Caco-2 (cell line): ENCODE data around the gene ZW10. TPM values are rescaled to one million over a fixed set of nuclear protein-coding genes. Genes with fewer than 3 reads are reported as not detected.

ENCODE experiments used
- BruUV-seq: library from RNA; stranded (reverse); fragments of 400-500 nt; replicated peaks from 2 replicates; lab custom pipeline; 2021; lab: Mats Ljungman, UMichigan
- CTCF ChIA-PET: fragments of 300-600 bp; sonication (Branson Sonifier 250); formaldehyde crosslinking; loops from one replicate; lab custom pipeline; 2022; ENCODE audit warnings: antibody characterized with exemption; lab: Charles Lee
- POLR2A ChIA-PET: fragments of 300-600 bp; sonication (Branson Sonifier 250); formaldehyde crosslinking; loops from one replicate; lab custom pipeline; 2022; ENCODE audit warnings: antibody characterized with exemption; lab: Charles Lee
- DNase-seq, 2 experiments: peaks; one replicate each; pipeline versions ENCODE4 v3.0.0 to v3.0.0-alpha.2; 2020 to 2022
- H3K27me3 ChIP-seq: replicated peaks from 2 replicates; pipeline ENCODE4 v1.6.0; 2011; ENCODE audit warnings: low read length; ENCODE audit not compliant: control insufficient read depth, insufficient read depth
- H3K36me3 ChIP-seq: 2 replicates; pipeline ENCODE4 v1.5.1; 2011; ENCODE audit warnings: low read length; ENCODE audit not compliant: control insufficient read depth, insufficient read depth
- H3K4me1 ChIP-seq: fragments of 250-450 bp; sonication (Bioruptor Pico); 2 replicates; pipeline ENCODE4 v1.5.1; 2020; ENCODE audit warnings: mild to moderate bottlenecking
- H3K4me3 ChIP-seq: 2 replicates; pipeline ENCODE4 v1.5.1; 2011; ENCODE audit warnings: low read depth, mild to moderate bottlenecking, control low read depth, low read length
- H3K9me3 ChIP-seq: fragments of 250-450 bp; sonication (Bioruptor Pico); 2 replicates; pipeline ENCODE4 v1.5.1; 2020; ENCODE audit warnings: mild to moderate bottlenecking, moderate library complexity
- H3K27ac Mint-ChIP-seq: one replicate; pipeline ENCODE4 v1.8.0; 2022; ENCODE audit warnings: mixed read lengths; ENCODE audit not compliant: unreplicated experiment
- H3K27me3 Mint-ChIP-seq: one replicate; pipeline ENCODE4 v1.8.0; 2022; ENCODE audit warnings: mixed read lengths; ENCODE audit not compliant: insufficient read depth, unreplicated experiment
- H3K36me3 Mint-ChIP-seq: one replicate; pipeline ENCODE4 v1.8.0; 2022; ENCODE audit warnings: mild to moderate bottlenecking, mixed read lengths; ENCODE audit not compliant: insufficient read depth, unreplicated experiment
- H3K4me1 Mint-ChIP-seq: one replicate; pipeline ENCODE4 v1.8.0; 2022; ENCODE audit warnings: low read depth, mixed read lengths; ENCODE audit not compliant: unreplicated experiment
- H3K4me3 Mint-ChIP-seq: one replicate; pipeline ENCODE4 v1.8.0; 2022; ENCODE audit warnings: mild to moderate bottlenecking, moderate library complexity, mixed read lengths; ENCODE audit not compliant: unreplicated experiment
- H3K9me3 Mint-ChIP-seq: one replicate; pipeline ENCODE4 v1.8.0; 2022; ENCODE audit warnings: mixed read lengths; ENCODE audit not compliant: unreplicated experiment
- intact Hi-C: fragments of 100-400 bp; cut with micrococcal nuclease; formaldehyde crosslinking; loops from one replicate; pipeline ENCODE4 v1.10.0; 2022; ENCODE audit not compliant: unreplicated experiment
- total RNA-seq: library from RNA; stranded (reverse); gene quantifications from 2 replicates; pipeline ENCODE4 v1.2.3, GENCODE V29; 2022
- TF ChIP-seq, protein P1 (sequence below), 2 experiments: fragments of 200-600 bp in 1 of 2; IDR thresholded peaks; 1 replicate in 1 of 2; 2 replicates in 1 of 2; pipeline versions ENCODE4 v1.5.1 to v1.8.0; 2011 to 2022; ENCODE audit warnings: antibody characterized with exemption in 1 of 2, control low read depth in 1 of 2, inconsistent platforms in 1 of 2, low read depth in 1 of 2, low read length in 1 of 2, mild to moderate bottlenecking in 1 of 2, moderate library complexity in 1 of 2; ENCODE audit not compliant: insufficient read depth in 1 of 2, severe bottlenecking in 1 of 2, unreplicated experiment in 1 of 2

The ZW10 gene
- total RNA-seq, 1 experiment from 2014 or later = 43.1 TPM

DNA sequence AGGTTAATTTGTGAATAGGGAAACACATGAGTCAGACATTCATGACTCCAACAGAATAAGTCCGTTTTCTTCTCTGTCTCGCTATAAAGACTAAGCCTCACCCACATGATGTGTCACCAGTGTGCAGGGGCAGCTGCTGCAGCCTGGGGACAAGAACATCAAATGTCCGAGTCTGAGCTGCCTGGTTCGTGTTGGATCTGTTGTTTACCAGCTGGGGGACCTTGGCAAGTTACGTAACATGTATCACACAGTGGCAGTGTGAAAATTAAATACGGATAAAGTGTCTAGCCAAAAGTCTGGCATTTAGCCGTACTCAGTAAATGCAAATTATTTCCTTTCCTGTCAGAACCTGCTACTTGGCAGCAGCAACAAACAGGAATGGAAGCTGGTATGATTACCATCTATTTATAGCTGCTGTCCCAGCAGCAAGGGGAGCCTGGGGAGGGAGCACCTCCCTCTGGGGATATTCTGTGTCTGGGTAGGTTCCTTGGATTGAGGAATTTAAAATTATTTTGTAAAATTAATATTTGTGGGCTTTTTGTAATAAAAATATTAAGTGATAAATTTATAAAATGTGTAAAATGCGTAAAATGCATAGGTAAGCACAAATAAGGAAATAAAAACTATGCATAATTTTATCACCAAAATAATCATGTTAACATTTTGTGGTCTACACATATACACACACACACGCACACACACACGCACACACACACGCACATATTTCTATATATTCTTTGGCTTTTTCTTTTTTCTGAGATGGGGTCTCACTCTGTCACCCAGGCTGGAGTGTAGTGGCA is 4.8 kb upstream of the ZW10 start:
- no peak overlapping the region for H3K27ac Mint-ChIP-seq
- TF ChIP-seq, protein P1, sequence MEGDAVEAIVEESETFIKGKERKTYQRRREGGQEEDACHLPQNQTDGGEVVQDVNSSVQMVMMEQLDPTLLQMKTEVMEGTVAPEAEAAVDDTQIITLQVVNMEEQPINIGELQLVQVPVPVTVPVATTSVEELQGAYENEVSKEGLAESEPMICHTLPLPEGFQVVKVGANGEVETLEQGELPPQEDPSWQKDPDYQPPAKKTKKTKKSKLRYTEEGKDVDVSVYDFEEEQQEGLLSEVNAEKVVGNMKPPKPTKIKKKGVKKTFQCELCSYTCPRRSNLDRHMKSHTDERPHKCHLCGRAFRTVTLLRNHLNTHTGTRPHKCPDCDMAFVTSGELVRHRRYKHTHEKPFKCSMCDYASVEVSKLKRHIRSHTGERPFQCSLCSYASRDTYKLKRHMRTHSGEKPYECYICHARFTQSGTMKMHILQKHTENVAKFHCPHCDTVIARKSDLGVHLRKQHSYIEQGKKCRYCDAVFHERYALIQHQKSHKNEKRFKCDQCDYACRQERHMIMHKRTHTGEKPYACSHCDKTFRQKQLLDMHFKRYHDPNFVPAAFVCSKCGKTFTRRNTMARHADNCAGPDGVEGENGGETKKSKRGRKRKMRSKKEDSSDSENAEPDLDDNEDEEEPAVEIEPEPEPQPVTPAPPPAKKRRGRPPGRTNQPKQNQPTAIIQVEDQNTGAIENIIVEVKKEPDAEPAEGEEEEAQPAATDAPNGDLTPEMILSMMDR (IDR thresholded peaks at IDR 0.05; ENCODE audit: insufficient read depth in 1 of 2, low read depth in 1 of 2, low read length in 1 of 2, severe bottlenecking in 1 of 2, unreplicated experiment in 1 of 2) = no peak
- DNase-seq = no peak
- H3K9me3 Mint-ChIP-seq = no peaks in the 10 kb centered on the region
- Histone ChIP-seq H3K36me3 (no peaks in the 10 kb centered on the region), H3K4me3 (no peak overlapping the region), H3K27me3 (peaks cover 1% of the 10 kb centered on the region; the same call in 1 of the 2 replicates), H3K9me3 (no peaks in the 10 kb centered on the region), H3K4me1 (peaks cover 6% of the 10 kb centered on the region)
- H3K27me3 Mint-ChIP-seq = peaks cover 3% of the 10 kb centered on the region
- intact Hi-C loops = no loop called here
- peaks cover 12% of the 10 kb centered on the region for H3K4me1 Mint-ChIP-seq
- no peak overlapping the region for H3K4me3 Mint-ChIP-seq
- peaks cover 4% of the 10 kb centered on the region for H3K36me3 Mint-ChIP-seq
- ChIA-PET POLR2A (no interaction called here), CTCF (no interaction called here)
- no TSS peak for BruUV-seq

DNA sequence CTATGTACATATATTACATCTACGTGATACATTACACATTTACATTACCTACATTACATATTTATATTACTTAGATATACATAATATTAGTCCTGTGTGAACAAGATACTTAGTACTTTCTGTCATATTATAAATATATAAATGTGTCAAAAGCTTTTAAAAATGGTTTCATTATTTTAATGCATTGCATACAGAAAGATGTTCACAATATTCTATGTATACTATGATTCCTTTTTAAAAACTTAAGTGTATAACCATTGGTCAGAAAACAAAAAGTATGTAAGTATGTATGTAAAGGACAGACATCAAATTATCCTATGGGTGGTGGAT is 647 bp upstream of the ZW10 start:
- TF ChIP-seq, protein P1 (IDR thresholded peaks at IDR 0.05; ENCODE audit: insufficient read depth in 1 of 2, low read depth in 1 of 2, low read length in 1 of 2, severe bottlenecking in 1 of 2, unreplicated experiment in 1 of 2) = no peak
- POLR2A ChIA-PET = interaction anchor here (0.7 to 1.0 kb wide), 2 partner anchors 8 to 14 kb away, joined by 3 to 4 read pairs; no protein-coding TSS in a partner anchor
- H3K36me3 ChIP-seq = no peaks in the 10 kb centered on the region
- peaks cover 5% of the 10 kb centered on the region; the same call in 1 of the 2 replicates for H3K4me1 ChIP-seq
- H3K27me3 ChIP-seq = no peaks in the 10 kb centered on the region
- intact Hi-C loops = no loop called here
- H3K27me3 Mint-ChIP-seq = peaks cover 3% of the 10 kb centered on the region
- H3K9me3 ChIP-seq = no peaks in the 10 kb centered on the region
- peak overlapping the region; percentile 99 for H3K4me3 Mint-ChIP-seq
- H3K27ac Mint-ChIP-seq = peak overlapping the region; percentile 97
- no TSS peak for BruUV-seq
- no peaks in the 10 kb centered on the region for H3K9me3 Mint-ChIP-seq
- CTCF ChIA-PET = interaction anchor here (1.0 kb wide), 2 partner anchors 23 to 460 kb away, joined by 6 to 7 read pairs; partner anchors contain the start of gene TTC12
- H3K4me3 ChIP-seq = peak overlapping the region; percentile 72
- H3K36me3 Mint-ChIP-seq = peaks cover 18% of the 10 kb centered on the region
- DNase-seq = no peak
- peaks cover 7% of the 10 kb centered on the region for H3K4me1 Mint-ChIP-seq

DNA sequence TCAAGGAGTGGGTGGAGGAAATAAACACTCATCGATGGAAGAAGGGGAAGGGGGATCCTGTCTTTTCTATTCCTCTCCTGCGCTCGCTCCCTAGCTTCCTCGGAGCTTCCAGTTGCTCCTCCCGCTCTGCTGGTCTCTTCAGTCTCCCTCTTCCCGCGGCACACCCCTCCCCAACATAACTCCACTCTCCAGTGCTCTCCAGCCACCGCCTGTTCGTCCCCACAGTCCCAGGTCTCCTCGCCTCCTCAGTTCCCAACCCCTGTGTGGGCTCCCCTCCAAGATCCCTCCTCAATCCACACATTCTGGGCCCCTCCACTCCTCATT is 438 bp downstream of the ZW10 start:
- Mint-ChIP-seq H3K4me1 (peaks cover 7% of the 10 kb centered on the region), H3K27ac (peak overlapping the region; percentile 97), H3K27me3 (peaks cover 3% of the 10 kb centered on the region), H3K9me3 (no peaks in the 10 kb centered on the region), H3K4me3 (peak overlapping the region; percentile 99), H3K36me3 (peaks cover 19% of the 10 kb centered on the region)
- BruUV-seq = no TSS peak
- Histone ChIP-seq H3K9me3 (no peaks in the 10 kb centered on the region), H3K4me3 (peak overlapping the region; percentile 72), H3K36me3 (peaks cover 2% of the 10 kb centered on the region; the same call in 1 of the 2 replicates), H3K4me1 (peaks cover 5% of the 10 kb centered on the region; the same call in 1 of the 2 replicates), H3K27me3 (no peaks in the 10 kb centered on the region)
- DNase-seq = peak; percentile 68 to 75
- ChIA-PET CTCF (interaction anchor here (0.5 to 2.0 kb wide), 20 partner anchors 9 to 1185 kb away, joined by 3 to 12 read pairs (median 4); partner anchors contain the start of gene TTC12), POLR2A (interaction anchor here (0.6 to 1.2 kb wide), 7 partner anchors 9 to 458 kb away, joined by 3 to 6 read pairs (median 4); partner anchors contain the start of gene TTC12)
- TF ChIP-seq, protein P1 (IDR thresholded peaks at IDR 0.05; ENCODE audit: insufficient read depth in 1 of 2, low read depth in 1 of 2, low read length in 1 of 2, severe bottlenecking in 1 of 2, unreplicated experiment in 1 of 2) = no peak
- intact Hi-C loops = loop anchor here (1.0 kb wide), 2 partner anchors 23 to 47 kb away; no protein-coding TSS in a partner anchor
